Coronary artery (tissue), 2 donors: ENCODE results near the gene VIPR1.

Experiments
- DNase-seq: peaks from one replicate; pipeline ENCODE4 v3.0.0-alpha.2; 2017; ENCODE audit warnings: low spot score
- H3K27ac ChIP-seq, 2 donors: fragments of 200-600 bp; sonication (generic); one replicate each; pipeline ENCODE4 v1.5.1; 2016 to 2019
- H3K4me3 ChIP-seq: fragments of 200-600 bp; sonication (generic); 2 replicates; pipeline ENCODE4 v1.5.1; 2016; ENCODE audit warnings: mild to moderate bottlenecking, moderate library complexity
- TF ChIP-seq, protein P1 (sequence below): fragments of 200-600 bp; sonication (generic); IDR thresholded peaks from one replicate; pipeline ENCODE4 v1.5.1; 2019; ENCODE audit warnings: antibody characterized with exemption

The VIPR1 gene

DNA sequence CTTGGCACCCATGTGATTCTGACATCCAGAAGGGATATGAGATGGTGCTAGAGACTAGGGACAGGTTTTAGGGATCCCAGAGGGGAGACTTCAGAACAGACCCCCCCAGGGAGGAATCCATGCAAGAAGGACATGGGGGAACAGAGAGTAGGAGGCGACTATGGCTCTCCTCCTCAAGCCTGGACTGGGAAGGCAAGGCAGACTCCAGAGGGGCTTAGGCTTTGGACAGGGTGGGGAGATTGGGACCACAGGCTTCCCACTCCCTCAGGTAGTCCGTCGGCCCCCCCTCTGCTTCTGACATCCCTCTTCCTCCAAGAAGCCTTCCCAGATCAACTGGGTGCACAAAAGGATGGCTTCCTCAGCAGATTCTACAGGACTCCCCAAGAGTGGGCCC, 3.0 kb upstream of the VIPR1 start:
- no peak overlapping the region for H3K4me3 ChIP-seq
- DNase-seq = no peak

DNA sequence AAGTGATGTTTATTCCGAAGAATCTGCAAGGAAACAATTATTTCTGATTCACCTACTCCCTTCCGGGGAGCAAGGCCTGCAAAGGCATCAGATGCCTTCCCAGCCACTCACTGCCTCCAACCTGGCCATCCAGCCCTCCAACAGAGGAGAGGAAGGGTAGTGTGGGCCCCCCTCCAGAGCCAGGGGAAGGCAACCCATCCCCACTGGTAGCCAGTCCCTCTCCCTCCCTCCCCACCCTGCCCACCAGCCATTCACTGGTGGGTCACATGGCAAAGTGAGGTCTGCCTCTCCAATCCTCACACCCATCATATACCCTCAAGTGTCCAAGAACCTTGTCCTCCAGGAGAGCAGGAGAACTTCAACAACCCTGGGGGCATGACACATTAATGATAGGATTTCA, 2.4 kb upstream of the VIPR1 start:
- Histone ChIP-seq H3K27ac (no peak overlapping the region), H3K4me3 (no peak overlapping the region)
- TF ChIP-seq, protein P1, sequence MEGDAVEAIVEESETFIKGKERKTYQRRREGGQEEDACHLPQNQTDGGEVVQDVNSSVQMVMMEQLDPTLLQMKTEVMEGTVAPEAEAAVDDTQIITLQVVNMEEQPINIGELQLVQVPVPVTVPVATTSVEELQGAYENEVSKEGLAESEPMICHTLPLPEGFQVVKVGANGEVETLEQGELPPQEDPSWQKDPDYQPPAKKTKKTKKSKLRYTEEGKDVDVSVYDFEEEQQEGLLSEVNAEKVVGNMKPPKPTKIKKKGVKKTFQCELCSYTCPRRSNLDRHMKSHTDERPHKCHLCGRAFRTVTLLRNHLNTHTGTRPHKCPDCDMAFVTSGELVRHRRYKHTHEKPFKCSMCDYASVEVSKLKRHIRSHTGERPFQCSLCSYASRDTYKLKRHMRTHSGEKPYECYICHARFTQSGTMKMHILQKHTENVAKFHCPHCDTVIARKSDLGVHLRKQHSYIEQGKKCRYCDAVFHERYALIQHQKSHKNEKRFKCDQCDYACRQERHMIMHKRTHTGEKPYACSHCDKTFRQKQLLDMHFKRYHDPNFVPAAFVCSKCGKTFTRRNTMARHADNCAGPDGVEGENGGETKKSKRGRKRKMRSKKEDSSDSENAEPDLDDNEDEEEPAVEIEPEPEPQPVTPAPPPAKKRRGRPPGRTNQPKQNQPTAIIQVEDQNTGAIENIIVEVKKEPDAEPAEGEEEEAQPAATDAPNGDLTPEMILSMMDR = no peak
- DNase-seq = peak; percentile 57

More for the DNA sequence above, 3.0 kb upstream of the VIPR1 start:
- TF ChIP-seq, protein P1 = no peak
- H3K27ac ChIP-seq = no peak overlapping the region

DNA sequence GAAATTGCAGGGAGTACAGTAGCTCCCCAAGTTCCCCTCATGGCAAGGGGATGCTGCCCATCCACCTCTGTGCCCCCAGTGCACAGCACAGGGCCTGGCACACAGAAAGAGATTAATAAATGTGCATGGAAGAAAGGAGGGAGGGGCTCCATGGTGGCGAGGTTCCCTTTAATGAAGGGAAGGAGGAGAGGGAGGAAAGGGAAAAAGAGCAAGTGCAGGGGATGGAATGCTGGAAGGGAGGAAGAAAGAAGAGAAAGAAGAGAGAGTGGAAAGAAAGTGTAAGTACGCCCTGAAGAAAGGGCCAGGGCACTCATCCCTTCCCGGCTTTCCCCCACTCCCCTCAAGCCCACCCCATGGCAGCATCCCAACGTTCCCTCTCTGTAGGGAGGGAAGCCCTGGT, 1.5 kb upstream of the VIPR1 start:
- TF ChIP-seq, protein P1 = no peak
- Histone ChIP-seq H3K27ac (no peak overlapping the region), H3K4me3 (no peak overlapping the region)
- peak; percentile 64 for DNase-seq

DNA sequence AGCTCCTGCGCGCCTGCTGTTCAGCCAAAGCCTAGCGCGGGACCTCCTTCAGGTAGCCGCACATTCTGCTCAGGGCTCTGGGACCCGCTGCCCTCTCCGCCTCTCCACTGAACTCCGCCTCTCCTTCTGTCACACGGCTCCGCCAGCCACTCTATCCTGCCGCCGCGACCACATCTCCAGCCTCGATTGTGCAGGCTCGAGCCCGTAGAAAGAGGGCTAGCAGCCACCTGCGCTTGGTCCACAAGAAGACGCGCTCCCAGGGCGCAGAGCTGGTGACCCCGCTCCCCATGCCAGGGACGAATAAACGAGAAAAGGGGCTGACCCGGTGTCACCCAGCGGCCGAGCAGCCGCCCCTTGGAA, 1.1 kb upstream of the VIPR1 start:
- peak; percentile 73 for DNase-seq
- TF ChIP-seq, protein P1 = no peak
- H3K4me3 ChIP-seq = peak overlapping the region; percentile 66

DNA sequence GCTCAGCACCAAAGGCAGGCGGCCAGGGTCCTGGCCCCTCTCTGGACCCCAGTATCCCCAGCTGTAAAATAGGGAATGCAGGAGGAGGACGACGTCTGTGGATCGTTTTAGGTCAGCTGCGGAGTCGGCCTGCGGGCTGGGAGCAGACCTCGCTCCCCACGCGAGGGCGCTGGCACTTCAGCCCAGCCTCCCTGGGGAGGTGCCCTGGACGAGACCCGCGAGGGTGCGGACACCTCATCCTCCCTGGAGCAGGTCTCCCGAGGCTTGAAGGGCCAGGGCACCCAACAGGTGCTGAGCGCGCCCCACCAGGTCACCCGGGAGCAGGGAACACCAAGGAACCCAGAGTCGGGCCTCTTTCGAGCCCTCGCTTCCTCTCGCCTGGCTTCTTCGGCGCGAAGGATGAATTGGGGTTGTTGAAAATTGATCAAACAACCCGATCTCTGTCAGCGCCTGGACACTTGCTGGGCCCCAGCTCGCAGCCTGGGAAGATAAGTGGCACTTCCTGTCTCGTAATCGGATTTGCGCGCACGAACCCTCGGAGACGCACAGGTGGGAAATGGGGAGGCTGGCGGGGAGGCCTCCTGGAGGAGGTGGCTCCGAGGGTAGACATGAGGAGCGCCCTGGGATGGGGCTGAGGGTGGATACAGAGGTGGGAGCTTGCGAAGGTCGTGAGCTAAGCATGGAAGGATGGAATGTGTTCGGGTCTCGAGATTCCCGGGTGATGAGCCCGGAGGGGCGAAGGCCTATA, 588 bp upstream of the VIPR1 start:
- Histone ChIP-seq H3K4me3 (peak overlapping the region; percentile 66), H3K27ac (peak overlapping the region; percentile 31 to 74)
- DNase-seq = peak; percentile 80
- TF ChIP-seq, protein P1 = peak; percentile 54

More for the DNA sequence above, 1.1 kb upstream of the VIPR1 start:
- no peak overlapping the region for H3K27ac ChIP-seq

DNA sequence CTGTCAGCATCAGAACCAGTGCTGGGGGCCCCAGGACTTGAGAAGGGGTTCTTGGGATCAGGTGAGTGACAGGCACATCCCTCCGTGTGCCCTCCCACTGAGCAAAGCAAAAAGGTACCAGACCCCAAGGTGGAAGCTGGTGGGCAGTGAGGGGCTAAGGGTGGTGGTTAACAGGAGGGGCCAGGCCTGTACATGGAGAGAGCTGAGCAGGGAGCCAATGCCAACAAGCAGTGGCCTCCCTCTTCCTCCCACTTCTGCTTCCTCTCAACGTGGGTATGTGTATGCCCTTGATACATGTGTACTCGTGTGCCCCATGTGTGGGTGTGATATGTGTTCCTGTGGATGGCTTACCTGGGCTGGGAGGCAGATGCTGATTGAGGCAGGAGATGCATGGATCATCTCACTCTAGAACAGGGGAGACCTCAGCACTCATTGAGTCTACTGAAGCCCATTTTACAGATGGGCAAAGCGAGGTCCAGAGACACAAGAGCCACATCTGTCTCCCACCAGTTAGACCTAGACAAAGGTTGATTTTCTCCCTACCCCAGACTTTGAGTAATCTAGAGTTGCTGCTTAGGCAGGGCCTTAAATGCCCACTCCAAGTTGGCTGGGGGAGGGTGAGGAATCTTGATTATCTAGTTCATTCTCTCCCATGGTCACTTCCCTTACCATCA, 945 bp downstream of the VIPR1 start:
- DNase-seq = no peak
- peak overlapping the region; percentile 31 to 74 for H3K27ac ChIP-seq
- TF ChIP-seq, protein P1 = no peak
- H3K4me3 ChIP-seq = peak overlapping the region; percentile 66

DNA sequence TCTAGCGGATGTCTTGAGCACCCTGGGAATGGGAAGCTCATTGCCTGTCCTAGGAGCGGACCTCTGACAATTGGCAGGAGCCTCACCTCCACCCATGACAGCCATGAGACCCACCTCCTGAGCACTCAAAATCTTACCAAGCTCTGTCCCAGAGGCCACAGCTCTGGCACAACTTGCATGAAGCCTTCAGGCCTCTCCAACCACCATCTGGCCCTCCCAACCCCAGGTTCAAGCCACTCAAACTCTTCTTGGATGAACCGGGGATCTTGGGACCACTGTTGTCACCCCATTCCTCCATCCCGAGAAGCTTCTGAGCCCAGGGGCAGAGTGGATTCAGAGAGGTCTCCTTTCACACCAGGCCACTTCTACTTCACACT, 1.5 kb downstream of the VIPR1 start:
- Histone ChIP-seq H3K4me3 (no peak overlapping the region), H3K27ac (peak overlapping the region; percentile 2 to 74)
- DNase-seq = peak; percentile 58
- TF ChIP-seq, protein P1 = no peak
